ENCODE measurements around the gene CERCAM. TPM values are rescaled to one million over a fixed set of nuclear protein-coding genes. Genes with fewer than 3 reads are reported as not detected.

CERCAM gene
- total and polyA plus RNA-seq, 2 experiments from 2014 or later = 2.7 to 7.9 TPM

DNA sequence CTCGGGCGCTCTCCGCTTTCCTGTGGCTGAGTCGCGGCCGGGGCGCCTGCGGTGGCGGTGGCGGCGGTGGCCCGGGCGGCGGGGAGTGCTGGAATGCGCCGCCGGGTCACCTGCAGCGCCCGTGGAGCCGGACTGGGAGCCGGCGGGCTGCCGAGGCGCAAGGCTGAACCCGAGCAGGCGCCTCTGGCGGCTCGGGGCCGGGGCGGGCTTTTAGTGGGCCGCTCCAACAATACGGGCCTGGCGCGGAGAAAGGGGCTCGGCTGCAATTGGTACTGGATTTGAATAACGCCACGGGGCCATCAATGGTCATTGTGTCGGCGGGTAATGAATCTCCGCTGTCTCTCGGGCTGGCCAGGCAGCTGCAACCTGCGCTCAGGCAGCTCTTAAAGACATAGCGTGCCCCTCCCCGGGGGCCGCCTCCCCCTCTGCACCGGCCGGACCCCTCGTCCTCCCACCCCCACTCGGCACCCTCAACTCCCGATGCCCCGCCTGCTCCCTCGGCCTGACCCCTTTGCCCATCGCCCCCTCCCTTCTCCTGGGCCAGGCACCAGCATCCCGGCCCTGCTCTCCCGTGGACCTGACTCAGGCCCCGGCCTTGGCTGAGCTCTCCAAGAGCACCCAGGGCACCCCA lies 27.4 kb upstream of the CERCAM start:
- Histone ChIP-seq H2AFZ (no peak overlapping the region), H3K36me3 (ENCODE audit: insufficient read depth) (peaks cover under 1% of the 10 kb centered on the region; the same call in 1 of the 2 replicates), H3F3A (replicated peaks; ENCODE audit: low read depth) (peaks cover 41% of the 10 kb centered on the region), H3K27me3 (ENCODE audit: insufficient read depth) (peaks cover 100% of the 10 kb centered on the region), H3K4me2 (peak overlapping the region; percentile 91), H3K4me1 (ENCODE audit: insufficient read depth) (peaks cover 68% of the 10 kb centered on the region), H4K20me1 (replicated peaks; ENCODE audit: insufficient read depth) (peaks cover 36% of the 10 kb centered on the region), H3K9me2 (ENCODE audit: insufficient read depth) (no peaks in the 10 kb centered on the region), H3K27ac (ENCODE audit: low read depth) (no peak overlapping the region), H3K4me3 (peak overlapping the region; percentile 64), H3K79me2 (replicated peaks; ENCODE audit: insufficient read depth) (no peaks in the 10 kb centered on the region)
- DNase-seq (ENCODE audit: low spot score) = peak; percentile 82
- Mint-ChIP-seq H3K36me3 (ENCODE audit: low read depth) (peaks cover 7% of the 10 kb centered on the region; the same call in 2 of the 3 replicates), H3K9me3 (no peaks in the 10 kb centered on the region), H3K4me3 (peak overlapping the region; percentile 64), H3K4me1 (peaks cover 56% of the 10 kb centered on the region), H3K27ac (no peak overlapping the region), H3K27me3 (ENCODE audit: insufficient read depth, low read depth, poor library complexity) (peaks cover 93% of the 10 kb centered on the region)
- ATAC-seq = peak; percentile 57
- TF ChIP-seq ZNF114 (CRISPR knock-in tag; IDR thresholded peaks at IDR 0.05) (no peak), EZH2phosphoT487 (IDR thresholded peaks at IDR 0.05; ENCODE audit: unreplicated experiment) (no peak), EZH2 (IDR thresholded peaks at IDR 0.05; ENCODE audit: low read depth, unreplicated experiment) (peak; percentile 52), STAT1 (IDR thresholded peaks at IDR 0.05; ENCODE audit: unreplicated experiment) (no peak), JUNB (IDR thresholded peaks at IDR 0.05; ENCODE audit: unreplicated experiment) (no peak), ZNF331 (CRISPR knock-in tag; IDR thresholded peaks at IDR 0.05; ENCODE audit: low read depth) (no peak)
- TF ChIP-seq, protein P1, sequence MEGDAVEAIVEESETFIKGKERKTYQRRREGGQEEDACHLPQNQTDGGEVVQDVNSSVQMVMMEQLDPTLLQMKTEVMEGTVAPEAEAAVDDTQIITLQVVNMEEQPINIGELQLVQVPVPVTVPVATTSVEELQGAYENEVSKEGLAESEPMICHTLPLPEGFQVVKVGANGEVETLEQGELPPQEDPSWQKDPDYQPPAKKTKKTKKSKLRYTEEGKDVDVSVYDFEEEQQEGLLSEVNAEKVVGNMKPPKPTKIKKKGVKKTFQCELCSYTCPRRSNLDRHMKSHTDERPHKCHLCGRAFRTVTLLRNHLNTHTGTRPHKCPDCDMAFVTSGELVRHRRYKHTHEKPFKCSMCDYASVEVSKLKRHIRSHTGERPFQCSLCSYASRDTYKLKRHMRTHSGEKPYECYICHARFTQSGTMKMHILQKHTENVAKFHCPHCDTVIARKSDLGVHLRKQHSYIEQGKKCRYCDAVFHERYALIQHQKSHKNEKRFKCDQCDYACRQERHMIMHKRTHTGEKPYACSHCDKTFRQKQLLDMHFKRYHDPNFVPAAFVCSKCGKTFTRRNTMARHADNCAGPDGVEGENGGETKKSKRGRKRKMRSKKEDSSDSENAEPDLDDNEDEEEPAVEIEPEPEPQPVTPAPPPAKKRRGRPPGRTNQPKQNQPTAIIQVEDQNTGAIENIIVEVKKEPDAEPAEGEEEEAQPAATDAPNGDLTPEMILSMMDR (conservative IDR thresholded peaks at IDR 0.05; ENCODE audit: low read depth in 2 of 2) = no peak
- TF ChIP-seq, protein P2, sequence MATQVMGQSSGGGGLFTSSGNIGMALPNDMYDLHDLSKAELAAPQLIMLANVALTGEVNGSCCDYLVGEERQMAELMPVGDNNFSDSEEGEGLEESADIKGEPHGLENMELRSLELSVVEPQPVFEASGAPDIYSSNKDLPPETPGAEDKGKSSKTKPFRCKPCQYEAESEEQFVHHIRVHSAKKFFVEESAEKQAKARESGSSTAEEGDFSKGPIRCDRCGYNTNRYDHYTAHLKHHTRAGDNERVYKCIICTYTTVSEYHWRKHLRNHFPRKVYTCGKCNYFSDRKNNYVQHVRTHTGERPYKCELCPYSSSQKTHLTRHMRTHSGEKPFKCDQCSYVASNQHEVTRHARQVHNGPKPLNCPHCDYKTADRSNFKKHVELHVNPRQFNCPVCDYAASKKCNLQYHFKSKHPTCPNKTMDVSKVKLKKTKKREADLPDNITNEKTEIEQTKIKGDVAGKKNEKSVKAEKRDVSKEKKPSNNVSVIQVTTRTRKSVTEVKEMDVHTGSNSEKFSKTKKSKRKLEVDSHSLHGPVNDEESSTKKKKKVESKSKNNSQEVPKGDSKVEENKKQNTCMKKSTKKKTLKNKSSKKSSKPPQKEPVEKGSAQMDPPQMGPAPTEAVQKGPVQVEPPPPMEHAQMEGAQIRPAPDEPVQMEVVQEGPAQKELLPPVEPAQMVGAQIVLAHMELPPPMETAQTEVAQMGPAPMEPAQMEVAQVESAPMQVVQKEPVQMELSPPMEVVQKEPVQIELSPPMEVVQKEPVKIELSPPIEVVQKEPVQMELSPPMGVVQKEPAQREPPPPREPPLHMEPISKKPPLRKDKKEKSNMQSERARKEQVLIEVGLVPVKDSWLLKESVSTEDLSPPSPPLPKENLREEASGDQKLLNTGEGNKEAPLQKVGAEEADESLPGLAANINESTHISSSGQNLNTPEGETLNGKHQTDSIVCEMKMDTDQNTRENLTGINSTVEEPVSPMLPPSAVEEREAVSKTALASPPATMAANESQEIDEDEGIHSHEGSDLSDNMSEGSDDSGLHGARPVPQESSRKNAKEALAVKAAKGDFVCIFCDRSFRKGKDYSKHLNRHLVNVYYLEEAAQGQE (IDR thresholded peaks at IDR 0.05; ENCODE audit: unreplicated experiment) = no peak

DNA sequence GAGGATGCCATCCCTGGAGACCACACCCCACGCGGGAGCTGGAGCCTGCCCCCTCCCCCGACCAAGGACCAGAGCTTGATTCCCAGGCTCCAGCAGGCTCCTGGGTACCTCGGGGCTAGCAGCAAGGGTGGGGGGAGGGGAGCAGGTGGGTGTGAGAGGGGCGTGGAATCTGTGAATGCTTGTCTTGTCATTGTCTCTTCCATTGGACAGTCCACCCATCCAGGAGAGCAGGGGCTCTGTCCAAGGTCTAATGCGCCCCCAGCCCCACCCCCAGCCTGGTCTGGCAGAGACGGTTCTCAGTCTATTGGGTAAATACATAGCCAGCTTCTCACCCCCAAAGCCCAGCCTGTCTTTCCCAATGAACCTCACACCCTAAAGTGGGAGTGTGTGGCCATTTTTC lies 26.7 kb upstream of the CERCAM start:
- Histone ChIP-seq H3K4me2 (peak overlapping the region; percentile 91), H3K9me2 (ENCODE audit: insufficient read depth) (no peaks in the 10 kb centered on the region), H3K4me1 (ENCODE audit: insufficient read depth) (peaks cover 65% of the 10 kb centered on the region), H3K36me3 (ENCODE audit: insufficient read depth) (no peaks in the 10 kb centered on the region; the same call in 1 of the 2 replicates), H4K20me1 (replicated peaks; ENCODE audit: insufficient read depth) (peaks cover 31% of the 10 kb centered on the region), H3K79me2 (replicated peaks; ENCODE audit: insufficient read depth) (no peaks in the 10 kb centered on the region), H3K27me3 (ENCODE audit: insufficient read depth) (peaks cover 100% of the 10 kb centered on the region), H3K4me3 (peak overlapping the region; percentile 64), H2AFZ (no peak overlapping the region), H3F3A (replicated peaks; ENCODE audit: low read depth) (peaks cover 41% of the 10 kb centered on the region), H3K27ac (ENCODE audit: low read depth) (no peak overlapping the region)
- no peak for ATAC-seq
- TF ChIP-seq, protein P2 (IDR thresholded peaks at IDR 0.05; ENCODE audit: unreplicated experiment) = peak; percentile 49
- no peak for TF ChIP-seq CREB1 (CRISPR knock-in tag; IDR thresholded peaks at IDR 0.05; ENCODE audit: low read depth)
- no peak for DNase-seq (ENCODE audit: low spot score)
- Mint-ChIP-seq H3K36me3 (ENCODE audit: low read depth) (peaks cover 5% of the 10 kb centered on the region; the same call in 2 of the 3 replicates), H3K27ac (no peak overlapping the region), H3K9me3 (no peaks in the 10 kb centered on the region), H3K4me1 (peaks cover 55% of the 10 kb centered on the region), H3K4me3 (peak overlapping the region; percentile 64; the same call in 2 of the 3 replicates), H3K27me3 (ENCODE audit: insufficient read depth, low read depth, poor library complexity) (peaks cover 95% of the 10 kb centered on the region)
